Liver (tissue), 9 donors: Measurements from ENCODE around the gene TP53I13. TPM values are rescaled to one million over a fixed set of nuclear protein-coding genes. Genes with fewer than 3 reads are reported as not detected.

Experiments
- DNase-seq: peaks from one replicate; pipeline ENCODE4 v3.0.0-alpha.2; 2017; ENCODE audit warnings: low spot score
- H3K27ac ChIP-seq, 2 donors: one replicate each; pipeline ENCODE4 v1.7.0; 2013; ENCODE audit warnings: inconsistent platforms in 2 of 2, low read length in 2 of 2, control low read depth in 1 of 2, low read depth in 1 of 2, mild to moderate bottlenecking in 1 of 2
- H3K27me3 ChIP-seq, 4 donors: one replicate each; pipeline versions ENCODE4 v1.6.1 to v1.7.0; 2013; ENCODE audit warnings: low read length in 3 of 4, inconsistent platforms in 1 of 4, mild to moderate bottlenecking in 1 of 4, moderate library complexity in 1 of 4; ENCODE audit not compliant: control insufficient read depth in 4 of 4, insufficient read depth in 4 of 4
- H3K36me3 ChIP-seq, 4 donors: one replicate each; pipeline versions ENCODE4 v1.6.1 to v1.7.0; 2013; ENCODE audit warnings: low read length in 3 of 4, mild to moderate bottlenecking in 3 of 4, low read depth in 1 of 4, moderate library complexity in 1 of 4; ENCODE audit not compliant: control insufficient read depth in 4 of 4, insufficient read depth in 3 of 4
- H3K4me1 ChIP-seq, 4 donors: one replicate each; pipeline versions ENCODE4 v1.6.1 to v1.7.0; 2013; ENCODE audit warnings: low read length in 3 of 4, mild to moderate bottlenecking in 3 of 4, moderate library complexity in 1 of 4; ENCODE audit not compliant: control insufficient read depth in 4 of 4, insufficient read depth in 4 of 4
- H3K4me3 ChIP-seq, 3 donors: one replicate each; pipeline versions ENCODE4 v1.6.1 to v1.7.0; 2013; ENCODE audit warnings: low read length in 3 of 3, control low read depth in 1 of 3, low read depth in 1 of 3, mild to moderate bottlenecking in 1 of 3
- H3K9ac ChIP-seq, 2 donors: one replicate each; pipeline ENCODE4 v1.7.0; 2013; ENCODE audit warnings: low read length in 2 of 2, mild to moderate bottlenecking in 2 of 2, moderate library complexity in 2 of 2, control low read depth in 1 of 2, low read depth in 1 of 2
- H3K9me3 ChIP-seq, 4 donors: one replicate each; pipeline versions ENCODE4 v1.6.1 to v1.7.0; 2013; ENCODE audit warnings: low read length in 3 of 4; ENCODE audit not compliant: control insufficient read depth in 4 of 4
- EGR1 ChIP-seq, 2 donors: IDR thresholded peaks; 2 replicates each; pipeline ENCODE4 v1.6.1; 2016 to 2018; ENCODE audit warnings: antibody characterized with exemption in 2 of 2, low read depth in 2 of 2
- GABPA ChIP-seq, 2 donors: IDR thresholded peaks in 1 of 2; conservative IDR thresholded peaks in 1 of 2; 2 replicates each; pipeline ENCODE4 v1.6.1; 2016; ENCODE audit warnings: antibody characterized with exemption in 2 of 2, mild to moderate bottlenecking in 1 of 2, moderate library complexity in 1 of 2
- HNF4A ChIP-seq, 2 donors: conservative IDR thresholded peaks; 2 replicates each; pipeline ENCODE4 v1.6.1; 2016; ENCODE audit warnings: antibody characterized with exemption in 2 of 2, mild to moderate bottlenecking in 2 of 2
- JUND ChIP-seq, 2 donors: IDR thresholded peaks; 2 replicates each; pipeline ENCODE4 v1.6.1; 2016; ENCODE audit warnings: antibody characterized with exemption in 2 of 2
- MAX ChIP-seq: IDR thresholded peaks from 2 replicates; pipeline ENCODE4 v1.6.1; 2016; ENCODE audit warnings: antibody characterized with exemption
- NR2F2 ChIP-seq: IDR thresholded peaks from 2 replicates; pipeline ENCODE4 v1.6.1; 2016; ENCODE audit warnings: antibody characterized with exemption
- RAD21 ChIP-seq, 2 donors: IDR thresholded peaks; 2 replicates each; pipeline ENCODE4 v1.6.1; 2016; ENCODE audit warnings: antibody characterized with exemption in 2 of 2, mild to moderate bottlenecking in 2 of 2
- REST ChIP-seq: IDR thresholded peaks from 2 replicates; pipeline ENCODE4 v1.6.1; 2016; ENCODE audit warnings: antibody characterized with exemption, mild to moderate bottlenecking
- SP1 ChIP-seq: IDR thresholded peaks from 2 replicates; pipeline ENCODE4 v1.6.1; 2018; ENCODE audit warnings: antibody characterized with exemption, mild to moderate bottlenecking
- ZBTB33 ChIP-seq: IDR thresholded peaks from 2 replicates; pipeline ENCODE4 v1.6.1; 2016; ENCODE audit warnings: antibody characterized with exemption
- WGBS: extraction: QIAGEN DNeasy Blood & Tissue Kit; methylation state at CpG from one replicate; pipeline ENCODE4 v1.1.7; 2013; 5-methylcytosine and 5-hydroxymethylcytosine counted together
- polyA plus RNA-seq, 2 donors: library from polyadenylated mRNA; stranded (reverse) in 1 of 2; unstranded in 1 of 2; fragments of 200-250 nt in 1 of 2; fragments of >200 nt in 1 of 2; fragmentation: Nextera tagmentation in 1 of 2; extraction: Ambion mirVana in 1 of 2; gene quantifications; one replicate each; pipeline versions ENCODE4 v1.2.1 to v1.2.3, GENCODE V29; 2013 to 2015
- total RNA-seq, 2 donors: library from RNA; depleted of rRNA; stranded (reverse); fragments of >200 nt; gene quantifications; one replicate each; pipeline ENCODE4 v1.2.3, GENCODE V29; 2014
- donor health status: healthy.
- donor health status: healthy.
- donor health status: healthy.
- donor health status: healthy.
- donor health status: healthy.

The TP53I13 gene
- total and polyA plus RNA-seq, 4 donors, result 12.2 to 42.6 (median 24.5) TPM

GRCh38 chr17:29593591-29594518 is 25.4 kb downstream of the TP53I13 start:
- Histone ChIP-seq H3K4me3 (peak overlapping the region in 2 of 3 donors; percentile 40 to 77), H3K9me3 (no peaks in the 10 kb centered on the region), H3K27ac (no peak overlapping the region), H3K27me3 (no peaks in the 10 kb centered on the region), H3K9ac (no peak overlapping the region), H3K36me3 (no peaks in the 10 kb centered on the region), H3K4me1 (peaks cover 6 to 43% (median 32%) of the 10 kb centered on the region in 4 donors)
- WGBS, result 10% methylated on average over 64 of the region's 64 CpGs
- DNase-seq, result no peak
- peak; percentile 11 to 25 for TF ChIP-seq RAD21 (IDR thresholded peaks at IDR 0.05)
- TF ChIP-seq REST, result peak; percentile 97
- no peak for TF ChIP-seq GABPA (IDR thresholded peaks at IDR 0.05 in 1 of 2, conservative IDR thresholded peaks at IDR 0.05 in 1 of 2)
- no peak for TF ChIP-seq EGR1 (IDR thresholded peaks at IDR 0.05; ENCODE audit: low read depth in 2 of 2)
- TF ChIP-seq ZBTB33, result no peak
- TF ChIP-seq JUND (IDR thresholded peaks at IDR 0.05), result no peak
- no peak for TF ChIP-seq NR2F2

- Histone ChIP-seq H3K4me3 (no peak overlapping the region), H3K9me3 (no peaks in the 10 kb centered on the region), H3K36me3 (no peaks in the 10 kb centered on the region), H3K27me3 (no peaks in the 10 kb centered on the region), H3K4me1 (peaks cover 6 to 42% (median 32%) of the 10 kb centered on the region in 4 donors), H3K27ac (no peak overlapping the region), H3K9ac (no peak overlapping the region)
- no peak for DNase-seq
- TF ChIP-seq SP1, result no peak
- no peak for TF ChIP-seq HNF4A (conservative IDR thresholded peaks at IDR 0.05)
- TF ChIP-seq NR2F2, result no peak
- no peak for TF ChIP-seq MAX
- 84% methylated on average over 11 of the region's 11 CpGs for WGBS
These were observed 26.1 kb downstream of the TP53I13 start for GRCh38 chr17:29594519-29595090.
